Neutrophil (primary cell): ENCODE measurements around the gene AMOTL1.

ENCODE experiments used
- H3K27ac ChIP-seq: fragments of 200-600 bp; sonication (generic); 2 replicates; pipeline ENCODE4 v1.5.1; 2016; ENCODE audit warnings: mild to moderate bottlenecking, moderate library complexity
- H3K27me3 ChIP-seq: fragments of 200-600 bp; sonication (generic); 2 replicates; pipeline ENCODE4 v1.6.0; 2016; ENCODE audit warnings: mild to moderate bottlenecking
- H3K36me3 ChIP-seq: fragments of 200-600 bp; sonication (generic); 2 replicates; pipeline ENCODE4 v1.5.1; 2017
- H3K4me1 ChIP-seq, 2 experiments: fragments of 200-600 bp in 1 of 2; sonication (generic) in 1 of 2; 1 replicate in 1 of 2; 2 replicates in 1 of 2; pipeline versions ENCODE4 v1.5.1 to v1.6.1; 2013 to 2016; ENCODE audit warnings: low read depth in 1 of 2, low read length in 1 of 2, mild to moderate bottlenecking in 1 of 2, moderate library complexity in 1 of 2; ENCODE audit not compliant: control insufficient read depth in 1 of 2, insufficient read depth in 1 of 2
- H3K4me3 ChIP-seq, 2 experiments: fragments of 200-600 bp in 1 of 2; sonication (generic) in 1 of 2; 1 replicate in 1 of 2; 2 replicates in 1 of 2; pipeline ENCODE4 v1.5.1; 2013 to 2016; ENCODE audit warnings: low read depth in 1 of 2, low read length in 1 of 2, mild to moderate bottlenecking in 1 of 2, moderate library complexity in 1 of 2
- H3K9me3 ChIP-seq: fragments of 200-600 bp; sonication (generic); 2 replicates; pipeline ENCODE4 v1.5.1; 2016
- TF ChIP-seq, protein P1 (sequence below): fragments of 200-600 bp; sonication (generic); IDR thresholded peaks from 2 replicates; pipeline ENCODE4 v1.5.1; 2016; ENCODE audit warnings: antibody characterized with exemption

Gene AMOTL1

DNA sequence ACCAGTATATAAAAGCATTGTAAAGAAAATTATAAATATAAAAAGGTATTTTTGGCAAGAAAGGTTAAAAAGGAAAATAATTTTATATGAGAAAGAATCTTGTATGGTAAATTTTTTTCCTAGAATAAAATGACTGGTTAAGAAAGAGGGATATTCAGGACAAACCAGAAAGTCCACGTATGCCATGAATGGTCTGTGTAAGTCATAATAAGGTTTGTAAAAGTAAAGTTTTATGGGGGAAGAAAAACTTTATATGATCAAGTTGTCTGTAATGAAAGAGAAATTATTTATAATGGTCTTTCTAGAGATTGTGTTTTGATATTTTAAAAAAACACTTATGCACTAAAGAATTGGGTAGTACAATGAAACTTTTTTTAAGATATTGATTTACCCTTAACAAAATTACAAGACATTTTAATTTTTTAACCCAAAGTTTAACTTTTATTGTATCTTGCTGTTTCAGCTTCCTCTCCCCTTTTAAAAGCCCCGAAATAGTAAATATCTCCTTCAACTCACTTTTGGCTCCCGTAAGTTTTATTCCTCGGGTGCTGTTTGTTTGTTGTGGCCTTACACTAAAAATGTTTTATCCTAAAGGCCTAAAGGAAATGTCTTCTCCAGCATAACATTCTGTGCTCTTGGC lies 47.7 kb downstream of the AMOTL1 start:
- no peaks in the 10 kb centered on the region for H3K9me3 ChIP-seq
- H3K4me3 ChIP-seq: no peak overlapping the region
- H3K27ac ChIP-seq: no peak overlapping the region
- no peaks in the 10 kb centered on the region for H3K36me3 ChIP-seq
- no peaks in the 10 kb centered on the region for H3K27me3 ChIP-seq
- TF ChIP-seq, protein P1, sequence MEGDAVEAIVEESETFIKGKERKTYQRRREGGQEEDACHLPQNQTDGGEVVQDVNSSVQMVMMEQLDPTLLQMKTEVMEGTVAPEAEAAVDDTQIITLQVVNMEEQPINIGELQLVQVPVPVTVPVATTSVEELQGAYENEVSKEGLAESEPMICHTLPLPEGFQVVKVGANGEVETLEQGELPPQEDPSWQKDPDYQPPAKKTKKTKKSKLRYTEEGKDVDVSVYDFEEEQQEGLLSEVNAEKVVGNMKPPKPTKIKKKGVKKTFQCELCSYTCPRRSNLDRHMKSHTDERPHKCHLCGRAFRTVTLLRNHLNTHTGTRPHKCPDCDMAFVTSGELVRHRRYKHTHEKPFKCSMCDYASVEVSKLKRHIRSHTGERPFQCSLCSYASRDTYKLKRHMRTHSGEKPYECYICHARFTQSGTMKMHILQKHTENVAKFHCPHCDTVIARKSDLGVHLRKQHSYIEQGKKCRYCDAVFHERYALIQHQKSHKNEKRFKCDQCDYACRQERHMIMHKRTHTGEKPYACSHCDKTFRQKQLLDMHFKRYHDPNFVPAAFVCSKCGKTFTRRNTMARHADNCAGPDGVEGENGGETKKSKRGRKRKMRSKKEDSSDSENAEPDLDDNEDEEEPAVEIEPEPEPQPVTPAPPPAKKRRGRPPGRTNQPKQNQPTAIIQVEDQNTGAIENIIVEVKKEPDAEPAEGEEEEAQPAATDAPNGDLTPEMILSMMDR: no peak
- H3K4me1 ChIP-seq: no peaks in the 10 kb centered on the region

DNA sequence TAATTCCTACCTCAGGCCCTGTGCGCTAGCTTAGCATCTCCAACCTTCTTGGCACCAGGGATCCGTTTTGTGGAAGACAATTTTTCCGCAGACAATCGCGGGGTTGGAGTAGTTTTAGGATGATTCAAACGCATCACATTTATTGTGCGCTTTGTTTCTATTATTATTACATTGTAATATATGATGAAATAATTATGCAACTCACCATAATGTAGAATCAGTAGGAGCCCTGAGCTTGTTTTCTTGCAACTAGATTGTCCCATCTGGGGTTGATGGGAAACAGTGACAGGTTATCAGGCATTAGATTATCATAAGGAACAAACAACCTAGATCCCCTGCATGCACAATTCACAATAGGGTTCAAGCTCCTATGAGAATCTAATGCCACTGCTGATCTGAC lies 52.3 kb downstream of the AMOTL1 start:
- TF ChIP-seq, protein P1: no peak
- no peaks in the 10 kb centered on the region for H3K36me3 ChIP-seq
- no peaks in the 10 kb centered on the region for H3K27me3 ChIP-seq
- no peaks in the 10 kb centered on the region for H3K9me3 ChIP-seq
- H3K27ac ChIP-seq: no peak overlapping the region
- H3K4me3 ChIP-seq: no peak overlapping the region
- no peaks in the 10 kb centered on the region for H3K4me1 ChIP-seq

DNA sequence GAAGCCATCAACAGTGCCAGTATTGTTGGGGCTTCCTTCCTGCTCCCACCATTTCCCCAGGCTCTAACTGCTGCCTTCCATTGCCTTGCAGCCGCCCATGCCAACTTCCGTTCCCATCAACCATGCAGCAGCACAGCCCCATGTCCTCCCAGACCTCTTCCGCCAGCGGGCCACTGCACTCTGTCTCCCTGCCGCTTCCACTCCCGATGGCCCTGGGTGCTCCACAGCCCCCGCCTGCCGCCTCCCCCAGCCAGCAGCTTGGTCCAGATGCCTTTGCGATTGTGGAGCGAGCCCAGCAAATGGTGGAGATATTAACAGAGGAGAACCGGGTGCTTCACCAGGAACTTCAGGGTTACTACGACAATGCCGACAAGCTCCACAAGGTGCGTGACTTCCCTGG lies 53.3 kb downstream of the AMOTL1 start:
- Histone ChIP-seq H3K27me3 (no peaks in the 10 kb centered on the region), H3K4me1 (no peaks in the 10 kb centered on the region), H3K4me3 (no peak overlapping the region), H3K27ac (no peak overlapping the region), H3K9me3 (no peaks in the 10 kb centered on the region), H3K36me3 (no peaks in the 10 kb centered on the region)
- TF ChIP-seq, protein P1: no peak

DNA sequence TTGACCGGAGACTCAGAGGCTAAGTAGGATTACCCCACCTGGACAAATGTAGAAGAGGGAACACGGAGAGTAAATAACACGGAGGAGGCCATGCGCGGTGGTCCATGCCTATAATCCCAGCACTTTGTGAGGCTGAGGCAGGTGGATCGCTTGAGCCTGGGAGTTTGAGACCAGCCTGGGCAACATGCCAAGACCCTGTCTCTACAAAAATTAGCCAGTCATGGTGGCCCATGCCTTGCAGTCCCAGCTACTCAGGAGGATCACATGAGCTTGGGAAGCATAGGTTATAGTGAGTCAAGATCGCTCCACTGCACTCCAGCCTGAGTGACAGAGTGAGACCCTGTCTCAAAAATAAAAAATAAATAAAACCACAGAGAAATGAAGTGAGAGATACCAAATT lies 53.9 kb downstream of the AMOTL1 start:
- TF ChIP-seq, protein P1: no peak
- H3K9me3 ChIP-seq: no peaks in the 10 kb centered on the region
- H3K36me3 ChIP-seq: no peaks in the 10 kb centered on the region
- no peak overlapping the region for H3K4me3 ChIP-seq
- H3K4me1 ChIP-seq: no peaks in the 10 kb centered on the region
- H3K27me3 ChIP-seq: no peaks in the 10 kb centered on the region
- no peak overlapping the region for H3K27ac ChIP-seq

DNA sequence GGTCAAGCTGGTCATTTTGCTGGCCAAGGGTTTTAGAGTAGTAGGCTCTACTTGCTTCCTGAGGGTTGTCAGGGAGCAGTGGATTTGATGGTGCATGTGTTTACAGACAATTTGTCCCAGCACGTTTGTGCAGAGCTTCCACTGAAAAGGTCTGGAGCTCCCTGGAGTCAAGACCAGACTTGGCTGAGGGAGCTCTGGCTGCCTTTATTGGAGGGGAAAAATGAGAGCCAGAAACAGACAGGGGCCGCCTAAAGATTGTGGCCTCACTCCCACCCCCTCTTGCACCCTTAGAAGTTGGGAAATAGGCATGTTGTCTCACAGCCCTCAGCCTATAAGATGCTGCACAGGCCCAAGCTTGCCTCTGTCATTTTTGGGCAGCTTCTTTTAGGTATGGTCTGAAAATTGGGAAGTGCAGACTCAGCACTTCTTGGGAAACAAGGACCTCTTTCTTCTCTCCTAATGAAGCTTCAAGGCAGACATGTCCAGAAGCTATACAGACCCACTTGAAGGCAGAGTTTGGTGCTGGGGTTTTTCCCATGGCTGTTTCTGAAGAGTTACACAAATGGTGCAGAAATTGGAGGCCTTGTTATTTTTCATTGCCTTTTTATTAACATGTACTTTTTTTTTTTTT lies 55.1 kb downstream of the AMOTL1 start:
- Histone ChIP-seq H3K27me3 (no peaks in the 10 kb centered on the region), H3K27ac (no peak overlapping the region), H3K4me3 (no peak overlapping the region), H3K9me3 (no peaks in the 10 kb centered on the region), H3K36me3 (no peaks in the 10 kb centered on the region), H3K4me1 (no peaks in the 10 kb centered on the region)
- TF ChIP-seq, protein P1: no peak
